ENCODE data around the gene TMEM74B.

DNA sequence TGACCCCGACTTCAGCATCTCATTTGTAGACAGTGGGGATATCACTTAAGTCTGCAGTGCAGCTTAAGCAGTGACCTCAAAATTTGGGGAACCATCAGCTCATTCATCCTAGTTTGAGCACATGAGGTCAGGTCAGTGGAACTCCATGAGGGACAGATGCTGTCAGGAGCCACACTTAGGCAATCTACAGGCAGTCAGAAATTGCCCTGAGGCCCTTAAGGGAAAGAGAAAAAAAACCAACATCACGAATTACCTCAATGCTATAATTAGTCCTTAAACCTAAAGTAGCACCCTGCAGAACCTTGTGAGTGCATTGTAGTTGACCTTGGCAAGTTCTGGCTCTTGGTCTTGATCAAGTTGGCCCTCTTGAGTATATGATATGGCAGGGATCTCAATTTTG lies 21.1 kb downstream of the TMEM74B start:
- TF ChIP-seq, protein P1, sequence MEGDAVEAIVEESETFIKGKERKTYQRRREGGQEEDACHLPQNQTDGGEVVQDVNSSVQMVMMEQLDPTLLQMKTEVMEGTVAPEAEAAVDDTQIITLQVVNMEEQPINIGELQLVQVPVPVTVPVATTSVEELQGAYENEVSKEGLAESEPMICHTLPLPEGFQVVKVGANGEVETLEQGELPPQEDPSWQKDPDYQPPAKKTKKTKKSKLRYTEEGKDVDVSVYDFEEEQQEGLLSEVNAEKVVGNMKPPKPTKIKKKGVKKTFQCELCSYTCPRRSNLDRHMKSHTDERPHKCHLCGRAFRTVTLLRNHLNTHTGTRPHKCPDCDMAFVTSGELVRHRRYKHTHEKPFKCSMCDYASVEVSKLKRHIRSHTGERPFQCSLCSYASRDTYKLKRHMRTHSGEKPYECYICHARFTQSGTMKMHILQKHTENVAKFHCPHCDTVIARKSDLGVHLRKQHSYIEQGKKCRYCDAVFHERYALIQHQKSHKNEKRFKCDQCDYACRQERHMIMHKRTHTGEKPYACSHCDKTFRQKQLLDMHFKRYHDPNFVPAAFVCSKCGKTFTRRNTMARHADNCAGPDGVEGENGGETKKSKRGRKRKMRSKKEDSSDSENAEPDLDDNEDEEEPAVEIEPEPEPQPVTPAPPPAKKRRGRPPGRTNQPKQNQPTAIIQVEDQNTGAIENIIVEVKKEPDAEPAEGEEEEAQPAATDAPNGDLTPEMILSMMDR (conservative IDR thresholded peaks at IDR 0.05; ENCODE audit: low read depth, low read length) = no peak
- TF ChIP-seq EZH2 (IDR thresholded peaks at IDR 0.05; ENCODE audit: low read length, unreplicated experiment) = no peak

All from PC-3 (cell line).